Neuronal stem cell (in vitro differentiated cells): ENCODE measurements around the gene GLDC.

Experiments used
- DNase-seq: peaks from one replicate; pipeline ENCODE4 v3.0.0-alpha.2; 2013; ENCODE audit warnings: low spot score
- H2AFZ ChIP-seq: one replicate; pipeline ENCODE4 v1.6.1; 2013; ENCODE audit warnings: mild to moderate bottlenecking, low read length, inconsistent platforms
- H2AK5ac ChIP-seq: 2 replicates; pipeline ENCODE4 v1.6.1; 2013; ENCODE audit warnings: low read depth, mild to moderate bottlenecking, inconsistent platforms, low read length, moderate library complexity, mixed read lengths
- H2BK120ac ChIP-seq: 2 replicates; pipeline ENCODE4 v1.6.1; 2013; ENCODE audit warnings: low read depth, mild to moderate bottlenecking, inconsistent platforms, low read length, moderate library complexity, mixed read lengths
- H2BK12ac ChIP-seq: one replicate; pipeline ENCODE4 v1.6.1; 2013; ENCODE audit warnings: low read length, inconsistent platforms
- H2BK15ac ChIP-seq: 2 replicates; pipeline ENCODE4 v1.6.1; 2013; ENCODE audit warnings: mild to moderate bottlenecking, low read length, inconsistent platforms, mixed read lengths
- H2BK5ac ChIP-seq: one replicate; pipeline ENCODE4 v1.6.1; 2013; ENCODE audit warnings: inconsistent platforms, mild to moderate bottlenecking, low read length, moderate library complexity
- H3K14ac ChIP-seq: one replicate; pipeline ENCODE4 v1.6.1; 2013; ENCODE audit warnings: low read length, inconsistent platforms
- H3K18ac ChIP-seq: 2 replicates; pipeline ENCODE4 v1.6.1; 2013; ENCODE audit warnings: low read length, inconsistent platforms
- H3K23ac ChIP-seq: 2 replicates; pipeline ENCODE4 v1.6.1; 2013; ENCODE audit warnings: low read depth, mild to moderate bottlenecking, mixed read lengths, low read length, inconsistent platforms; ENCODE audit not compliant: poor library complexity
- H3K27ac ChIP-seq: replicated peaks from 3 replicates; pipeline ENCODE4 v1.5.1; 2013; ENCODE audit warnings: low read length, inconsistent platforms
- H3K27me3 ChIP-seq, 3 experiments: 2 replicates each; pipeline ENCODE4 v1.6.1; 2013; ENCODE audit warnings: low read length in 3 of 3, mild to moderate bottlenecking in 2 of 3, inconsistent platforms in 1 of 3, low read depth in 1 of 3, mixed read lengths in 1 of 3, moderate library complexity in 1 of 3; ENCODE audit not compliant: control insufficient read depth in 3 of 3, insufficient read depth in 3 of 3
- H3K36me3 ChIP-seq, 2 donors: replicated peaks in 1 of 2; 2 replicates each; pipeline ENCODE4 v1.6.1; 2013; ENCODE audit warnings: low read length in 2 of 2; ENCODE audit not compliant: control insufficient read depth in 2 of 2, insufficient read depth in 2 of 2
- H3K4ac ChIP-seq: 2 replicates; pipeline ENCODE4 v1.6.1; 2013; ENCODE audit warnings: inconsistent platforms, mild to moderate bottlenecking, low read length, moderate library complexity
- H3K4me1 ChIP-seq, 2 donors: 1 replicate in 1 of 2; 2 replicates in 1 of 2; pipeline ENCODE4 v1.6.1; 2013; ENCODE audit warnings: low read length in 2 of 2, low read depth in 1 of 2; ENCODE audit not compliant: control insufficient read depth in 2 of 2, insufficient read depth in 1 of 2
- H3K4me2 ChIP-seq: one replicate; pipeline ENCODE4 v1.6.1; 2013; ENCODE audit warnings: mild to moderate bottlenecking, low read length, inconsistent platforms; ENCODE audit not compliant: insufficient read depth, poor library complexity, severe bottlenecking
- H3K4me3 ChIP-seq, 2 donors: 2 replicates each; pipeline ENCODE4 v1.5.1; 2013; ENCODE audit warnings: low read length in 2 of 2, mild to moderate bottlenecking in 2 of 2, inconsistent platforms in 1 of 2, moderate library complexity in 1 of 2
- H3K79me1 ChIP-seq: one replicate; pipeline ENCODE4 v1.6.1; 2013; ENCODE audit warnings: low read depth, mild to moderate bottlenecking, inconsistent platforms, low read length, moderate library complexity
- H3K9ac ChIP-seq: one replicate; pipeline ENCODE4 v1.6.1; 2013; ENCODE audit warnings: mild to moderate bottlenecking, low read depth, low read length, inconsistent platforms; ENCODE audit not compliant: poor library complexity
- H3K9me3 ChIP-seq, 2 donors: replicated peaks in 1 of 2; 2 replicates each; pipeline versions ENCODE3 to v1.6.1; 2013; ENCODE audit warnings: low read length in 2 of 2, mild to moderate bottlenecking in 2 of 2, inconsistent platforms in 1 of 2, low read depth in 1 of 2, mixed read lengths in 1 of 2, moderate library complexity in 1 of 2; ENCODE audit not compliant: control insufficient read depth in 2 of 2, insufficient read depth in 1 of 2
- H4K8ac ChIP-seq: one replicate; pipeline ENCODE4 v1.6.1; 2013; ENCODE audit warnings: low read depth, mild to moderate bottlenecking, inconsistent platforms, low read length, moderate library complexity
- H4K91ac ChIP-seq: one replicate; pipeline ENCODE4 v1.6.1; 2013; ENCODE audit warnings: low read length, low read depth, mild to moderate bottlenecking, inconsistent platforms; ENCODE audit not compliant: poor library complexity
- WGBS, 2 donors: extraction: QIAGEN DNeasy Blood & Tissue Kit; methylation state at CpG; one replicate each; pipeline ENCODE4 v1.1.7; 2013; ENCODE audit warnings: missing lambda C conversion rate in 2 of 2, mixed read lengths in 1 of 2; ENCODE audit not compliant: insufficient read length in 2 of 2, insufficient replicate concordance in 1 of 2; ENCODE audit errors: extremely low coverage in 2 of 2; 5-methylcytosine and 5-hydroxymethylcytosine counted together

GLDC gene

GRCh38 chr9:6590334-6590733, 55.2 kb downstream of the GLDC start:
- no peaks in the 10 kb centered on the region for H3K9me3 ChIP-seq
- H3K27ac ChIP-seq = no peak overlapping the region
- no peaks in the 10 kb centered on the region for H3K79me1 ChIP-seq
- H3K4me1 ChIP-seq = no peaks in the 10 kb centered on the region
- no peaks in the 10 kb centered on the region for H3K27me3 ChIP-seq
- no peak overlapping the region for H2BK12ac ChIP-seq
- no peak overlapping the region for H3K4me3 ChIP-seq
- no peak overlapping the region for H3K23ac ChIP-seq
- H3K36me3 ChIP-seq = peaks cover 28 to 97% of the 10 kb centered on the region in 2 donors
- no peak overlapping the region for H2BK120ac ChIP-seq
- no peak for DNase-seq
- H3K4ac ChIP-seq = no peak overlapping the region
- no peak overlapping the region for H2BK15ac ChIP-seq
- H2AFZ ChIP-seq = no peak overlapping the region
- no peak overlapping the region for H3K9ac ChIP-seq
- no peak overlapping the region for H3K4me2 ChIP-seq
- H2AK5ac ChIP-seq = no peak overlapping the region
- H4K8ac ChIP-seq = no peak overlapping the region
- no peak overlapping the region for H4K91ac ChIP-seq
- no CpG with 5 or more reads among the region's 2 CpGs for WGBS, 2 donors
- no peak overlapping the region for H3K14ac ChIP-seq
- no peak overlapping the region for H3K18ac ChIP-seq
- no peak overlapping the region for H2BK5ac ChIP-seq

DNA sequence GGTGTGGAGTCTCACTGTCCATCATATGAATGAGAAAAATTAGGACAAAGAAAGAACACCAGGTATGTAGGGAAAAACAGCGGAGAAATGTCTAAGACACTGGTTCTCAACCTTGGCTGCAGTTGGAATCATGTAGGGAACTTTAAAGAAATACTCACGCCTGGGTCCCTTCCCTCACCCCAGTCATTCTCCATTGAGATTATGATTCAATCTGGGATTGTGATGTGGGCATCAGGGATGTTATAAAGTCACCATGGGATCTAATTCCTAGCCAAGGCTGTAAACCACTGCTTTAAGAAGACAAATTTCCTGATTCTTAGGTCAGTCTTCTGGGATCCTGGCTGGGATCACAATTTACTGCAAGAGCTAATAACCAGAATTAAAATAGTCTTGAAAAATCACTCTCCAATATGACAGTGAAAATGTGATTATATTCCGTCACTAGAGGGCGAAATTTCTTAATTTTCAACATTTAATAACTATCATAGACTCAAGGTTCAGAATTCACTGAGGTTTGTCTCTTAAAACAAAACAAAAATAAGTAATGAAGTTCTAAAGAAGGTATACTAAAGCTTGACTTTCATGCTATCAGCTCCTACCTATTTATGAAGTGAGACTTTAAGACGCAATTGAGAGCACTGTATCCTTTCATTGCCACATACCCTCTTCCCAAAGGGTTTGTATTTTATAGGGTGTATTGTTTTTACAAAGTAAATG, 60.5 kb downstream of the GLDC start:
- no peak overlapping the region for H4K8ac ChIP-seq
- H3K79me1 ChIP-seq = no peaks in the 10 kb centered on the region
- H3K27ac ChIP-seq = no peak overlapping the region
- H4K91ac ChIP-seq = no peak overlapping the region
- no peak overlapping the region for H2BK5ac ChIP-seq
- H3K23ac ChIP-seq = no peak overlapping the region
- no peaks in the 10 kb centered on the region for H3K27me3 ChIP-seq
- H2AFZ ChIP-seq = no peak overlapping the region
- H3K36me3 ChIP-seq = peaks cover 25 to 91% of the 10 kb centered on the region in 2 donors
- no peak overlapping the region for H2BK120ac ChIP-seq
- no peak for DNase-seq
- no peak overlapping the region for H3K18ac ChIP-seq
- no peak overlapping the region for H3K4me3 ChIP-seq
- H3K9ac ChIP-seq = no peak overlapping the region
- no peak overlapping the region for H2AK5ac ChIP-seq
- no peaks in the 10 kb centered on the region for H3K4me1 ChIP-seq
- H2BK15ac ChIP-seq = no peak overlapping the region
- no peak overlapping the region for H3K14ac ChIP-seq
- no peak overlapping the region for H3K4ac ChIP-seq
- H3K4me2 ChIP-seq = no peak overlapping the region
- H3K9me3 ChIP-seq = no peaks in the 10 kb centered on the region
- no peak overlapping the region for H2BK12ac ChIP-seq
- no CpG with 5 or more reads among the region's 5 CpGs for WGBS, 2 donors

- Histone ChIP-seq H3K4me1 (no peaks in the 10 kb centered on the region), H2AK5ac (no peak overlapping the region), H3K9me3 (no peaks in the 10 kb centered on the region), H3K18ac (no peak overlapping the region), H2BK15ac (no peak overlapping the region), H2BK5ac (no peak overlapping the region), H3K4me2 (no peak overlapping the region), H3K79me1 (no peaks in the 10 kb centered on the region), H3K36me3 (peaks cover 9 to 83% of the 10 kb centered on the region in 2 donors), H2BK12ac (no peak overlapping the region), H3K9ac (no peak overlapping the region), H4K91ac (no peak overlapping the region), H3K4ac (no peak overlapping the region), H4K8ac (no peak overlapping the region), H2AFZ (no peak overlapping the region), H3K27ac (no peak overlapping the region), H2BK120ac (no peak overlapping the region), H3K27me3 (no peaks in the 10 kb centered on the region), H3K23ac (no peak overlapping the region), H3K14ac (no peak overlapping the region), H3K4me3 (no peak overlapping the region)
- no peak for DNase-seq
- no CpG with 5 or more reads among the region's 3 CpGs for WGBS, 2 donors
These were observed 64.3 kb downstream of the GLDC start for GRCh38 chr9:6581253-6581652.

GRCh38 chr9:6579613-6580012, 65.9 kb downstream of the GLDC start:
- H3K27ac ChIP-seq = no peak overlapping the region
- H3K4me3 ChIP-seq = no peak overlapping the region
- no peak overlapping the region for H2AK5ac ChIP-seq
- H4K91ac ChIP-seq = no peak overlapping the region
- H3K14ac ChIP-seq = no peak overlapping the region
- no peak overlapping the region for H2BK12ac ChIP-seq
- no peaks in the 10 kb centered on the region for H3K9me3 ChIP-seq
- H2AFZ ChIP-seq = no peak overlapping the region
- no peaks in the 10 kb centered on the region for H3K79me1 ChIP-seq
- no peak overlapping the region for H3K18ac ChIP-seq
- no peak for DNase-seq
- H2BK5ac ChIP-seq = no peak overlapping the region
- no peak overlapping the region for H4K8ac ChIP-seq
- H3K4me2 ChIP-seq = no peak overlapping the region
- no peaks in the 10 kb centered on the region for H3K27me3 ChIP-seq
- no peak overlapping the region for H3K4ac ChIP-seq
- H3K23ac ChIP-seq = no peak overlapping the region
- H3K36me3 ChIP-seq = peaks cover 6 to 72% of the 10 kb centered on the region in 2 donors
- WGBS, 2 donors = no CpG with 5 or more reads among the region's 6 CpGs
- H3K9ac ChIP-seq = no peak overlapping the region
- H3K4me1 ChIP-seq = no peaks in the 10 kb centered on the region
- H2BK15ac ChIP-seq = no peak overlapping the region
- no peak overlapping the region for H2BK120ac ChIP-seq
